NOMO-1 (cell line): ENCODE data around the gene GBP2.
"Not testable (repeated sequence)": the region's sequence is repeated elsewhere in the genome, so short reads cannot be mapped to it uniquely, and the experiment has no call there.

ENCODE experiments used
- DNase-seq, 2 experiments: peaks; one replicate each; lab custom pipeline; 2025; ENCODE audit not compliant: unreplicated experiment in 2 of 2; lab: John Stamatoyannopoulos, UW

GBP2 gene

GRCh38 chr1:89128003-89128458, 2.1 kb upstream of the GBP2 start:
- not testable (repeated sequence) for DNase-seq

GRCh38 chr1:89126602-89127565, 970 bp upstream of the GBP2 start:
- DNase-seq, result not testable (repeated sequence)

DNA sequence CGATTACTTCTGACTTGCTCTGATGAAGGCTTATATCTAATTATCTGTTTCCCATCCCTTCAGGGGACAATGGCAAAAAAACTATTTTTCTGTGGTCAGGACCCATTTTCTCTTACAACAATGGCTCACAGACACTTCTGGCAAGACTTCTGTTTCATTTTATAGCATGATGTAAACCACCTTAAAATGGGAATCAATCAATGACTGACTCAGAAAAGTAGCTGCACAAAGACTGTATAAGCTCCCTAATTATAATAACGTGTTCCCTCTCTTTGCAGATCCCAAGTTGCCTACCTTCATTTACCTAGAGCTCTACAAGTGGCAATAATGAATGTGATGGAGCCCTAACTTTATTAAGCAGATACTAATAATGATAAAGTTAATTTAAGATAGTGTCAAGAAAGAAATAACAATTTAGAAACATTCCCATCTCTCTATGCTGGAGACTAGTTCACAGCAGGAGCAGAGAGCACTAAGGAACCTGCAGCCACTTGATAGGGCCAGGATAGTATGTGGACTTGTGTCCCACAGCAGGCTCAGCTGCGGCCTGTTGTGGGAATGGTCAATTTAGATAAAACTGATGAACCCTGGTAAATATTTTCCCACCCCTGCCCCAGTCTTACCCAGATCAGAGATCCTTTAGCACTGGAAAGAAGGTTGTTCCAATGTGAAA, 538 bp downstream of the GBP2 start:
- no peak for DNase-seq

GRCh38 chr1:89121641-89122040, 4.3 kb downstream of the GBP2 start:
- DNase-seq, result no peak

- DNase-seq, result no peak
Observed at GRCh38 chr1:89114662-89115061, 11.3 kb downstream of the GBP2 start.

DNA sequence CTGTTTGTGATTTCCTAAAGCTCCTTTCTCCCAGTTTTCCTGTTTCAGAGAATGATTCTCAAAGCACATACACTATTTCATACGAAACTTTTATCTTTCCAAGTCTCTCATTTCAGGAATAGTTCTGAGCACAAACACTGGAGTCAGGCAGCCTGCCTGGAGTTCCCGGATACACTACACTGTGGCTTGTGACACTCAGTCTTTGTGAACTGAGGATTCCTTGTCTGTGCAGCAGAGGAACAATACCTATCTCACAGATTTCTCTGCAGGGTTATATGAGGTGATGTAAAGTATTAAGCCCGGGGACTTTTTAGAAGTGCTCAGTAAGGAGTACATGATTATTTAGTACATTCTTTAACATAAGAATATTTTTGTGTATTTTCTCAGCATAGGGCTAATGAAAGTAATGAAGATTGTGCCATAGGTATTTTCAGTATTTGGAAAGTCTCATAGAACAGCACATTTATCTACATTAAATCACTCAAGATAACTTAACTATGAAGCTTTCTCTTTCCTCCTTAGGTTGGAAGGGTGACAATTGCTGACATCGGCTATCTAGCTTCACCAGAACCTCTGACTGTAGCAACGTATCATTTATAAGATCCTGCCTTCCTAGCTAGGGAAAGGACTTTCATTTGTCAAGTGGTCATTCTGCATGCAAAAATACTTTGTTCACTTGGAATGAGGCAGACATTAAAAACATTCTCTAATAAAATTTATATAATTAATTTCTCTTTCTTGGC, 12.9 kb downstream of the GBP2 start:
- DNase-seq, result no peak

DNA sequence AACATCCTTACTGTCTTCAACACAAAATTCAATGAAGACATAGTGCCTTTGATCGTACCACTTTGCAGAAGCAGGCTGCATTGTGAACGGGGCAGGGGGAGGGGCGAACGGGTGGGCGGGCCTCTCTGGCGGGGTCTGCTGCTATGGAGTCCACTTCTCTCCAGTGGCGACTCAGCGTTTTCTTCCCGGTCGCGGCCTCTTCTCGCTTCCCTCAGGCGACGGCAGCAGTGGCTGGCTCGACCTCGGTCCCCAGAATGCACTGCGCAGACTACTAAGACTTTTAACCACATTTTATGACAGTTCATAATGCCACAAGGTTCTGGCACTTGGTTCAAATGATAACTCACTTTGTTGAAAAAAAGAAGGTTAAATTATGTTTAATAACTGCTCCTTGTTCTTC, 21.2 kb downstream of the GBP2 start:
- DNase-seq, result no peak

GRCh38 chr1:89104147-89104546, 21.8 kb downstream of the GBP2 start:
- no peak for DNase-seq

DNA sequence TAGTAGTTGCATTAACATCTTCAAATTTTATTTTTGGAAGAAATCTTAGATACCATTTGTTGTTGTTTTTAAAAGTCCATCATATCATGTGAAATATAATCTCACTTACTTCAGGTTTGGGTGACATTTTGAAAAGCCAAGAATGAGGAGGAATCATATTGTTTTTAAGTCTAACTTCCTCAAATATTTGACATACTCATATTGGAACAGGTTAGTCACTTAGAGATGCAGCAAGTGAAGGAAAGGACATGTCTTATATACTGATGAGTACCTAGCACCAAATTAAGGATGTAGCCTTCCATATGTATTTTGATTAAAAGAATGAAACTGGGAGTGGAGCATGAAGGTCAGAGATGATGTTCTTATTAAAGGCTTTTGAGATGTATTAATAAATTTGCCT, 23.9 kb downstream of the GBP2 start:
- peak in 1 of 2 experiments; percentile 3 for DNase-seq

- no peak for DNase-seq
Observed at GRCh38 chr1:89100412-89100811, 25.5 kb downstream of the GBP2 start.

DNA sequence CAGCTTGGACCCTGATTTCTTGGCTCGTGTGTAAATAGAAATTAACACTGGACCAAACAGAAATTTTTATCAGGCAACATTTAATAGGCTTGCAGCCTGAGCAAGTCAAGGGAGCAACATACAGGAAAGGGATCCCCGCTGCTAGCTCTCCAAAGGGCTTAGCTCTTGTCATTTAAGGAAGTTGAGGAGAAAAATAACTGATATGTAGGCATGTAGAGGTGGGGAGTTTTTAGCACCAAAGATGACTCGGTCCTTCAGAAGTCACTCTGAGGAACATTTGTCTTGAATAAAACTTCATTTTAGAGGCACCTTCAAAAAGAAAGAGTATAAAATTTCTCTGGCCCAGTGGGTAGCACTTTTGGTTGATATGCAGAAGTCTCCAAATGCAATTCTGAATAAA, 27.1 kb downstream of the GBP2 start:
- DNase-seq, result no peak

GRCh38 chr1:89095737-89096136, 30.2 kb downstream of the GBP2 start:
- no peak for DNase-seq

GRCh38 chr1:89089962-89090361, 36.0 kb downstream of the GBP2 start:
- no peak for DNase-seq

DNA sequence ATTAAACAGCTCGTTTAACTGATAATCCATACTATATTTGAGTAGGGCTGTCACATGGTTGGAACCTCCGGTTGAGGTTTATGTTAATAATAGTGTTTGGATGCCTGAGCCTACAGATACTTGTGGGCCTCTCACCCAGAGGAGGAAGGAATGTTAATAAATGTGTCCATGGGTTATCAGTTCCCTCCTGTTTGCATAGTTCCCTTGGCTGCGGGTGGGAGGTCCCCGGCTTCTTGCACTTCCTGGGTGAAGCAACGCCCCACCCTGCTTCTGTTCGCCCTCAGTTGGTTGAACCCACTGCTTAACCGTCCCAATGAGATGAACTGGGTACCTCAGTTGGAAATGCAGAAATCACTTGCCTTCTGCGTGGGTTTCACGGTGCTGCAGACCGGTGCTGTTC, 37.3 kb downstream of the GBP2 start:
- no peak for DNase-seq

GRCh38 chr1:89087241-89087640, 38.7 kb downstream of the GBP2 start:
- no peak for DNase-seq

- DNase-seq, result peak in 1 of 2 experiments; percentile 80
Observed at GRCh38 chr1:89085781-89086180, 40.1 kb downstream of the GBP2 start.

GRCh38 chr1:89081005-89081404, 44.9 kb downstream of the GBP2 start:
- peak; percentile 52 to 73 for DNase-seq

GRCh38 chr1:89080068-89080467, 45.8 kb downstream of the GBP2 start:
- not testable (repeated sequence) for DNase-seq

DNA sequence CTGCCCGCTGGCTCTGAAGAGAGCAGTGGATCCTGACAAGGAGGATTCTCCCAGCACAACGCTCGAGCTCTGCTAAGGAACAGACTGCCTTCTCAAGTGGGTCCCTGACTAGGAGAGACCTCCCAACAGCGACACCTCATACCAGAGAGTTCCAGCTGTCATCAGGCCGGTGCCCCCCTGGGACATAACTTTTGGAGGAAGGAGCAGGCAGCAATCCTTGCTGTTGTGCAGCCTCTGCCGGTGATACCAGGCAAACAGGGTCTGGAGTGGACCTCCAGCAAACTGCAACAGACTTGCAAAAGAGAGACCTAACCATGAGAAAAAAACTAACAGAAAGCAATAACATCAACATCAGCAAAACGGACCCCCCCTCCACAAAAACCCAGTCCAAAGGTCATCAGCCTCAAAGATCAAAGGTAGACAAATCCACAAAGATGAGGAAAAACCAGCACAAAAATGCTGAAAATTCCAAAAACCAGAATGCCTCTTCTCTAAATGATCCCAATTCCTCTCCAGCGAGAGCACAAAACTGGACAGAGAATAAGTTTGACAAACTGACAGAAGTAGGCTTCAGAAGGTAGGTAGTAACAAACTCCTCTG, 53.3 kb downstream of the GBP2 start:
- DNase-seq, result not testable (repeated sequence)

- DNase-seq, result no peak
Observed at GRCh38 chr1:89070509-89070908, 55.4 kb downstream of the GBP2 start.

DNA sequence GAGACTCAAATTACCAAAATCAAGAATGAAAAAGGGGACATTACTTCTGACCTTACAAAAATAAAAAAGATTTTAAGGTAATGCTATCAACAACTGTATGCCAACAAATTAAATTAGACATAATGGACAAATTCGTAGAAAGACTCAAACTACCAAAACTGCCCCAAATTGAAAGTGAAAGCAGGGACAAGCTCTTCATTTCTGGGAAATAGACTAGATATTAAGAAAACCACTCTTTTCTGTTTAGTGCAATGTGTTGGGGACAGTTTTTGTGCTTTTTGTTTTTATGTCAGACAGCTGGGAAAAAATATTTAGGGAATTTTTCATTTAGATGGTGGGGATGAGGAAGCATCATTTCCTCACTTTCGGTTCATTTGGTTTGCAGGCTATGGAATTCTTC, 56.0 kb downstream of the GBP2 start:
- DNase-seq, result peak in 1 of 2 experiments; percentile 27
